HFFc6 (cell line): Measurements from ENCODE around the gene TTLL1. TPM values are rescaled to one million over a fixed set of nuclear protein-coding genes. Genes with fewer than 3 reads are reported as not detected.
A peak's percentile ranks its signal among the peaks of the same experiment; 100 is the strongest.

Experiments used
- DNase-seq: peaks from one replicate; pipeline ENCODE4 v3.0.0-alpha.2; 2018
- H3K27ac Mint-ChIP-seq: 2 replicates; pipeline ENCODE4 v1.8.0; 2020; ENCODE audit warnings: mild to moderate bottlenecking, mixed read lengths
- H3K27me3 Mint-ChIP-seq: 2 replicates; pipeline ENCODE4 v1.8.0; 2021; ENCODE audit warnings: mild to moderate bottlenecking, moderate library complexity, mixed read lengths; ENCODE audit not compliant: insufficient read depth
- H3K36me3 Mint-ChIP-seq: 2 replicates; pipeline ENCODE4 v1.8.0; 2021; ENCODE audit warnings: low read depth, mixed read lengths
- H3K4me1 Mint-ChIP-seq: 2 replicates; pipeline ENCODE4 v1.8.0; 2020; ENCODE audit warnings: low read depth, mixed read lengths
- H3K4me3 Mint-ChIP-seq: 2 replicates; pipeline ENCODE4 v1.8.0; 2020; ENCODE audit warnings: mild to moderate bottlenecking, moderate library complexity, mixed read lengths
- H3K9me3 Mint-ChIP-seq: 2 replicates; pipeline ENCODE4 v1.8.0; 2020; ENCODE audit warnings: mild to moderate bottlenecking, mixed read lengths
- CTCF ChIP-seq: fragments of 200-600 bp; sonication (generic); IDR thresholded peaks from 2 replicates; pipeline ENCODE4 v1.5.0; 2021; ENCODE audit warnings: antibody characterized with exemption, mild to moderate bottlenecking
- total RNA-seq, 6 experiments: library from RNA; stranded (reverse); fragmentation: NEBNext Ultra II Directional; extraction: Animal tissue kit (Norgen Biotek cat#: 25700); gene quantifications; 2 replicates in 1 of 6; 3 replicates in 5 of 6; pipeline ENCODE4 v1.2.3, GENCODE V29; 2021

The TTLL1 gene
- total RNA-seq, 6 experiments from 2014 or later, result 5.7 to 7.7 (median 6.5) TPM

GRCh38 chr22:43094085-43094484 is 4.9 kb upstream of the TTLL1 start:
- H3K4me3 Mint-ChIP-seq, result no peak overlapping the region
- peaks cover 15% of the 10 kb centered on the region for H3K9me3 Mint-ChIP-seq
- peak; percentile 56 for DNase-seq
- H3K4me1 Mint-ChIP-seq, result peaks cover 19% of the 10 kb centered on the region
- no peak overlapping the region for H3K27ac Mint-ChIP-seq
- no peaks in the 10 kb centered on the region; the same call in 1 of the 2 replicates for H3K27me3 Mint-ChIP-seq
- peaks cover 14% of the 10 kb centered on the region for H3K36me3 Mint-ChIP-seq
- peak; percentile 40 for TF ChIP-seq CTCF

- Mint-ChIP-seq H3K4me1 (peaks cover 24% of the 10 kb centered on the region), H3K36me3 (peaks cover 14% of the 10 kb centered on the region), H3K4me3 (no peak overlapping the region), H3K27me3 (no peaks in the 10 kb centered on the region; the same call in 1 of the 2 replicates), H3K27ac (no peak overlapping the region), H3K9me3 (peaks cover 15% of the 10 kb centered on the region)
- TF ChIP-seq CTCF, result no peak
- no peak for DNase-seq
These were observed 2.9 kb upstream of the TTLL1 start for GRCh38 chr22:43092085-43092484.

GRCh38 chr22:43090130-43090789 is 1.1 kb upstream of the TTLL1 start:
- Mint-ChIP-seq H3K27me3 (no peaks in the 10 kb centered on the region; the same call in none of the 2 replicates), H3K27ac (peak overlapping the region; percentile 55), H3K9me3 (no peaks in the 10 kb centered on the region; the same call in 1 of the 2 replicates), H3K4me3 (peak overlapping the region; percentile 93), H3K4me1 (peaks cover 24% of the 10 kb centered on the region), H3K36me3 (0 out of 2 replicates have a peak, but pooled peaks cover 5% of the 10 kb centered on the region)
- DNase-seq, result peak; percentile 78
- peak; percentile 72 for TF ChIP-seq CTCF

- TF ChIP-seq CTCF, result no peak
- Mint-ChIP-seq H3K27ac (peak overlapping the region; percentile 69), H3K36me3 (0 out of 2 replicates have a peak, but pooled peaks cover 6% of the 10 kb centered on the region), H3K27me3 (no peaks in the 10 kb centered on the region; the same call in 1 of the 2 replicates), H3K9me3 (no peaks in the 10 kb centered on the region), H3K4me1 (peaks cover 18% of the 10 kb centered on the region), H3K4me3 (peak overlapping the region; percentile 93)
- no peak for DNase-seq
These were observed 586 bp downstream of the TTLL1 start for GRCh38 chr22:43088627-43088983.

- Mint-ChIP-seq H3K36me3 (0 out of 2 replicates have a peak, but pooled peaks cover 6% of the 10 kb centered on the region), H3K27me3 (no peaks in the 10 kb centered on the region; the same call in none of the 2 replicates), H3K4me3 (no peak overlapping the region), H3K4me1 (peaks cover 17% of the 10 kb centered on the region), H3K27ac (no peak overlapping the region), H3K9me3 (no peaks in the 10 kb centered on the region)
- TF ChIP-seq CTCF, result no peak
- DNase-seq, result no peak
These were observed 3.3 kb downstream of the TTLL1 start for GRCh38 chr22:43085658-43086606.
